Gastrocnemius medialis (tissue), 4 donors: ENCODE measurements around the gene AGAP1. TPM values are rescaled to one million over a fixed set of nuclear protein-coding genes. Genes with fewer than 3 reads are reported as not detected.

ENCODE experiments used
- ATAC-seq, 2 donors: fragments of 150-250 bp; one replicate each; pipeline ENCODE4 v1.9.1; 2016
- DNase-seq, 2 donors: peaks; one replicate each; pipeline ENCODE4 v3.0.0-alpha.2; 2019
- H3K27ac ChIP-seq, 4 donors: fragments of 200-600 bp; sonication (generic); 1 replicate in 1 of 4; 2 replicates in 3 of 4; pipeline ENCODE4 v1.5.1; 2016 to 2018; ENCODE audit warnings: mild to moderate bottlenecking in 2 of 4, moderate library complexity in 1 of 4
- H3K27me3 ChIP-seq, 3 donors: fragments of 200-600 bp; sonication (generic) in 2 of 3; 1 replicate in 1 of 3; 2 replicates in 2 of 3; pipeline versions ENCODE4 v1.5.1 to v1.6.0; 2016 to 2019; ENCODE audit warnings: mild to moderate bottlenecking in 1 of 3, moderate library complexity in 1 of 3
- H3K36me3 ChIP-seq, 2 donors: fragments of 200-600 bp; sonication (generic) in 1 of 2; one replicate each; pipeline ENCODE4 v1.5.1; 2017 to 2018
- H3K4me1 ChIP-seq, 2 donors: fragments of 200-600 bp; sonication (generic) in 1 of 2; one replicate each; pipeline ENCODE4 v1.5.1; 2016 to 2017; ENCODE audit warnings: mild to moderate bottlenecking in 2 of 2
- H3K4me3 ChIP-seq, 4 donors: fragments of 200-600 bp; sonication (generic) in 3 of 4; 1 replicate in 1 of 4; 2 replicates in 3 of 4; pipeline ENCODE4 v1.5.1; 2016 to 2019; ENCODE audit warnings: mild to moderate bottlenecking in 2 of 4
- H3K9me3 ChIP-seq, 3 donors: fragments of 200-600 bp; sonication (generic) in 2 of 3; 1 replicate in 1 of 3; 2 replicates in 2 of 3; pipeline ENCODE4 v1.5.1; 2016 to 2019
- POLR2A ChIP-seq, 2 donors: fragments of 450-650 bp; IDR thresholded peaks; one replicate each; pipeline ENCODE4 v1.6.1; 2017; ENCODE audit warnings: antibody characterized with exemption in 2 of 2, mild to moderate bottlenecking in 2 of 2, moderate library complexity in 2 of 2
- in situ Hi-C, 4 donors: fragments of 200-750 bp; cut with MboI; loops; one replicate each; pipeline versions ENCODE4 v1.15.0 to v1.8.0; 2017; ENCODE audit warnings: low sequenced_read_pairs in 4 of 4
- intact Hi-C: fragments of 100-400 bp; cut with DNase I; formaldehyde crosslinking; loops from one replicate; pipeline ENCODE4 v1.15.1; 2023; ENCODE audit warnings: low total_unique reads
- total RNA-seq, 4 donors: library from RNA; depleted of rRNA; stranded (reverse); fragments of >200 nt; gene quantifications; one replicate each; pipeline versions ENCODE4 v1.1.0 to v1.2.3, GENCODE V29; 2016
- TF ChIP-seq, protein P1 (sequence below), 5 experiments: fragments of 450-650 bp in 3 of 5; fragments of 200-600 bp in 2 of 5; sonication (generic) in 2 of 5; IDR thresholded peaks in 4 of 5; conservative IDR thresholded peaks in 1 of 5; 1 replicate in 4 of 5; 2 replicates in 1 of 5; pipeline ENCODE4 v1.5.1; 2016 to 2019; ENCODE audit warnings: antibody characterized with exemption in 5 of 5, mild to moderate bottlenecking in 3 of 5, moderate library complexity in 3 of 5

Gene AGAP1
- total RNA-seq, 4 donors from 2014 or later, result 8.5 to 26.8 (median 14.4) TPM

DNA sequence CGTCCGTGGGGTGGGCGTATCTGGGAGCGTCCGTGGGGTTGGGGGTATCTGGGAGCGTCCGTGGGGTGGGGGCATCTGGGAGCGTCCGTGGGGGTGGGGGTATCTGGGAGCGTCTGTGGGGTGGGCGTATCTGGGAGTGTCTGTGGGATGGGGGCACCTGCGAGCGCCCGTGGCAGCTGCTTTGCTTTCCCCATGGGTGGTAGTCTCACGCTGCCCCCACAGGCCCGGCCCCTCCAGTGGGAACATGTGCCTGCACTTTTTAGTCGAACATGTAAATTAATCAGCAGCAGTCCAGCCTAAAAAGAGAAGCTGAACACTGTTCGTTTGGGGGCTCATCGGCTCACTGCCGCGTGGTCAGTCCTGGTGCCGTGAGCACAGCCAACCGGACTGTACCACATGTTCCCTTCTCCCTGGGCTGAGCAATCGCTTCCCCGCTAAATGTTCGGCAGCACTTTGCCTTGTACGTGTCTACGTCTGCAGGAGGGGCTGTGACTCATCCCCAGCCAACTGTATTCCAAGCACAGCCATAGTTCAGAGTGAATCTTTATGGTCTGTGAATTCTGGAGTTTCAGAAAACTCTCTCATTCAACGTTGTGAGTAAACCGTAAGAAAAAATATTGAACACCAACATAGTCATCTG is 271.5 kb downstream of the AGAP1 start:
- Histone ChIP-seq H3K4me3 (no peak overlapping the region), H3K9me3 (no peaks in the 10 kb centered on the region), H3K27ac (no peak overlapping the region), H3K4me1 (no peaks in the 10 kb centered on the region), H3K27me3 (no peaks in the 10 kb centered on the region), H3K36me3 (no peaks in the 10 kb centered on the region)
- no peak for TF ChIP-seq POLR2A (IDR thresholded peaks at IDR 0.05)
- TF ChIP-seq, protein P1, sequence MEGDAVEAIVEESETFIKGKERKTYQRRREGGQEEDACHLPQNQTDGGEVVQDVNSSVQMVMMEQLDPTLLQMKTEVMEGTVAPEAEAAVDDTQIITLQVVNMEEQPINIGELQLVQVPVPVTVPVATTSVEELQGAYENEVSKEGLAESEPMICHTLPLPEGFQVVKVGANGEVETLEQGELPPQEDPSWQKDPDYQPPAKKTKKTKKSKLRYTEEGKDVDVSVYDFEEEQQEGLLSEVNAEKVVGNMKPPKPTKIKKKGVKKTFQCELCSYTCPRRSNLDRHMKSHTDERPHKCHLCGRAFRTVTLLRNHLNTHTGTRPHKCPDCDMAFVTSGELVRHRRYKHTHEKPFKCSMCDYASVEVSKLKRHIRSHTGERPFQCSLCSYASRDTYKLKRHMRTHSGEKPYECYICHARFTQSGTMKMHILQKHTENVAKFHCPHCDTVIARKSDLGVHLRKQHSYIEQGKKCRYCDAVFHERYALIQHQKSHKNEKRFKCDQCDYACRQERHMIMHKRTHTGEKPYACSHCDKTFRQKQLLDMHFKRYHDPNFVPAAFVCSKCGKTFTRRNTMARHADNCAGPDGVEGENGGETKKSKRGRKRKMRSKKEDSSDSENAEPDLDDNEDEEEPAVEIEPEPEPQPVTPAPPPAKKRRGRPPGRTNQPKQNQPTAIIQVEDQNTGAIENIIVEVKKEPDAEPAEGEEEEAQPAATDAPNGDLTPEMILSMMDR (IDR thresholded peaks at IDR 0.05 in 4 of 5, conservative IDR thresholded peaks at IDR 0.05 in 1 of 5), result no peak
- in situ Hi-C loops (loop anchor here in 2 of 4 donors (5.0 to 25.0 kb wide), 2 partner anchors 417 to 1297 kb away; no protein-coding TSS in a partner anchor), intact Hi-C loops (loop anchor here (10.0 kb wide), 1 partner anchor 1310 kb away; no protein-coding TSS in a partner anchor)
- DNase-seq (no peak), ATAC-seq (no peak)

DNA sequence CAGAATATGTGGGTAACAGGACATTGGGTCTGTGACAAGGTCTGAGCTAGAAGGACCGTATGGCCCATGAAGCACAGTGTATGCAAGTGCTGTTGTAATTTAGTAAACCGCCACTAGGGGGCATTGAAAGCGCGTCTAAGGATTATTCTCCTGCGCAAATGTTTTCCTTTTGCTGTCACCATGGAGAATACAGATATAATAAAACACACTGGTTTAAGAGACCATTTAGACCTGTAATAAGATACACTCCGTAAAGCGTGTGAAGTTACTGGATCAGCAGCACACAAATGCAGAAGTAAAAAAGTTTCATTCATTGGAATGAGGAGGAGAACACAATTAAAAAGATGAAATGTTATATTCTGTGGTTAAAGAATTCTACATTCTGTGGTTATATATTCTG is 272.4 kb downstream of the AGAP1 start:
- no peak overlapping the region for H3K27ac ChIP-seq
- intact Hi-C loops, result loop anchor here (10.0 kb wide), 1 partner anchor 1309 kb away; no protein-coding TSS in a partner anchor
- no peak overlapping the region for H3K4me3 ChIP-seq
- H3K9me3 ChIP-seq, result no peaks in the 10 kb centered on the region
- no peaks in the 10 kb centered on the region for H3K27me3 ChIP-seq
- no peaks in the 10 kb centered on the region for H3K4me1 ChIP-seq
- ATAC-seq (peak; percentile 81 to 95), DNase-seq (peak; percentile 33 to 45)
- in situ Hi-C loops, result loop anchor here in 2 of 4 donors (5.0 to 25.0 kb wide), 2 partner anchors 416 to 1296 kb away; no protein-coding TSS in a partner anchor
- H3K36me3 ChIP-seq, result no peaks in the 10 kb centered on the region
- TF ChIP-seq POLR2A (IDR thresholded peaks at IDR 0.05), result no peak
- TF ChIP-seq, protein P1 (IDR thresholded peaks at IDR 0.05 in 4 of 5, conservative IDR thresholded peaks at IDR 0.05 in 1 of 5), result peak; percentile 77 to 92 (median 85)

DNA sequence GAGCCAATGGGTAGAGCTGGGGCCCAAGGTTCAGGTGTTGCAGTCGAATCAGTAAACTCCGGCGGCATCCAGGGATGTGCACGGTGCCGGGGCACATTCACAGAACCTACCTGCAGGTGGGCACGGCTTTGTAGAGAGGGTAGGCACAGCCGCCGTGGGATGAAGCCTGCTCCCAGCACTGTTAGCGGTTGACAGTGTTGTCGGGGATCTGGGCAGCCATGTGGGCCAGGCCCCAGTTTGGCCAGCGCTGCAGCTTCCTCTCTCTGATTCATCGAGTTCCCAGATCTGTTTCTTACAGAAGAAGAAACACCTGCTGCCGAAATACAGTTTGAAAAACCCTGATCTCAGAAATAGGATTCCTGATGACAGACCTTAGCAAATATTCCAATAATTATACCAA is 274.8 kb downstream of the AGAP1 start:
- intact Hi-C loops (loop anchor here (2.0 to 10.0 kb wide), 2 partner anchors 410 to 1306 kb away; no protein-coding TSS in a partner anchor), in situ Hi-C loops (loop anchor here in 2 of 4 donors (5.0 to 25.0 kb wide), 2 partner anchors 414 to 1294 kb away; no protein-coding TSS in a partner anchor)
- ATAC-seq, result no peak
- Histone ChIP-seq H3K9me3 (no peaks in the 10 kb centered on the region), H3K36me3 (no peaks in the 10 kb centered on the region), H3K4me3 (no peak overlapping the region), H3K4me1 (no peaks in the 10 kb centered on the region), H3K27ac (no peak overlapping the region), H3K27me3 (no peaks in the 10 kb centered on the region)
- TF ChIP-seq, protein P1 (IDR thresholded peaks at IDR 0.05 in 4 of 5, conservative IDR thresholded peaks at IDR 0.05 in 1 of 5), result no peak
- no peak for TF ChIP-seq POLR2A (IDR thresholded peaks at IDR 0.05)
- DNase-seq, result no peak

DNA sequence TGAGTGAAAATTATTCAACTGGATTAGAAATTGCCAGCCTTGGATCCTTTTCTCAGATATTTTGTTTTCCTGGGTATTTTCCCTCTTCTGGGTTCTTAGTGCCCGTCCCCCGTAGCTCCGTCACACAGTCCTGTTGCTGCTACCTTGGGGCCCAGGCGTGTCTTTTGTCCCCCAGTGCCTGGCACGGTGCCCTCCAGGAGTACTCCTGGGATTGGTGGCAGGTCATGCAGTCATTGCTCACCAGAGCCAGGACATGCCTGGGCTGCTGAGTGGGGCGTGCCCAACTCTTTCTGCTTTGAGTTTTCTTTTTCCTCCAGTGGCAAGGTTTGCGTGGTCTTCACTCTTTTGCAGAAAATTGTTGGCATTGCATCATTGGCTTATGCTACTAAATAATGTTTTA is 275.2 kb downstream of the AGAP1 start:
- Histone ChIP-seq H3K27me3 (no peaks in the 10 kb centered on the region), H3K9me3 (no peaks in the 10 kb centered on the region), H3K4me3 (no peak overlapping the region), H3K27ac (no peak overlapping the region), H3K36me3 (no peaks in the 10 kb centered on the region), H3K4me1 (no peaks in the 10 kb centered on the region)
- ATAC-seq (no peak), DNase-seq (no peak)
- in situ Hi-C loops, result loop anchor here in 2 of 4 donors (5.0 to 25.0 kb wide), 2 partner anchors 413 to 1293 kb away; no protein-coding TSS in a partner anchor
- intact Hi-C loops, result loop anchor here (2.0 to 10.0 kb wide), 2 partner anchors 410 to 1306 kb away; no protein-coding TSS in a partner anchor
- TF ChIP-seq POLR2A (IDR thresholded peaks at IDR 0.05), result no peak
- TF ChIP-seq, protein P1 (IDR thresholded peaks at IDR 0.05 in 4 of 5, conservative IDR thresholded peaks at IDR 0.05 in 1 of 5), result no peak
